OCI-M1 (cell line): ENCODE results near the gene WNT9B.

Source experiments
- DNase-seq: peaks from one replicate; lab custom pipeline; 2025; lab: John Stamatoyannopoulos, UW

Gene WNT9B

DNA sequence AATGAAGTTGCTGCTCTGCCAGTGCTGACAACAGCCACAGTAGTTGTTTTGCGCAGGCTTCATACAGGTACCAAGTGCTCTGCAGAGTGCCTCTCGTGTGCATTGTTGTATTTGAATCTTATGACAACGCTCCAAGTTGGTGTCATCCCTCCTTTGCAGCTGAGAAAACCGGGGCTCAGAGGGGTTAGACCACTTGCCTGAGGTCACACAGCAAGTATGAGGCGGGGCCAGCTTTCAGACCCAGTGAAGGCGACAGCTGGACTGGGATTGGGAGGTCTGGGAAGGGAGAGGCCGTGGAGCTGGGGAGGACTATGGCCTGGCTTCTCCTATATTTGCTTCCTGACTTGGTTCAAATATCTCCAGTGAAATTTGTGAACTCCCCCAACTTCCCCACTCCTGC, 33.2 kb downstream of the WNT9B start:
- DNase-seq, result no peak

DNA sequence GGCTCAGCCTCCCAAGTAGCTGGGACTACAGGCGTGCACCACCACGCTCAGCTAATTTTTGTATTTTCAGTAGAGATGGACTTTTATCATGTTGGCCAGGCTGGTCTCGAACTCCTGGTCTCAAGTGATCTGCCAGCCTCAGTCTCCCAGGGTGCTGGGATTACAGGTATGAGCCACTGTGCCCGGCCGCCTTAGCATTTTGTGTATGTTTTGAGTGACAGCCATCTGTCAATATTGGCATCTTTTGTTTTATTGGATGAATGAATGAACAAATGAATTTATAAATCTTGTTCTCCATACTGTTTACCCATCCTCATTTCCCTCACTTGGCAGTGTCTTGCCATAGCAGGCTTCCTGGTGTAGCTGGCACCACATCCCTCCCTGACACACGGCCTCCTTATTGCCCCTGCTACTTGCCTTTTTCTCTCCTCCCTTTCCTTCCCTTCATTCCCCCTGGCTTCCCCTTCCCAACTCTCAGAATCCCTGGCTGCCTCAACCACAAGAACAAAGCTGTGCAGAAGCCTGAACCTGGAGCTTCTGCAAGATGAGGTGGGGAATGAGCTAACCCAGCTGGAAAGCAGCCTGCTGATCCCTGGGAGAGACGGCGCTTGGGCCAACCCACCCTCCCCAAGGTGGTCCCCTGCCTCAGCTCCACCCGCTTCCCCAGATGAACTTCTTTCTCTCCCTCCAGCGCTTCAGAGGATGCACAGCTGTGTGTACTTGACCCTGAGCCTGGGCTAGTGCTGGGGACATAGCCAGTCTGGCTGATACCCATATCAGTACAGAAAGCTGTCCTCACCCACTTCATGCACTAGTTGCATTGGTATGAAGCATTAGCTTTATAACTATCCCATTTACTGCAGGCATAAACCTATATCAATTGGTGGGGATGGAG, 34.3 kb downstream of the WNT9B start:
- DNase-seq, result no peak

DNA sequence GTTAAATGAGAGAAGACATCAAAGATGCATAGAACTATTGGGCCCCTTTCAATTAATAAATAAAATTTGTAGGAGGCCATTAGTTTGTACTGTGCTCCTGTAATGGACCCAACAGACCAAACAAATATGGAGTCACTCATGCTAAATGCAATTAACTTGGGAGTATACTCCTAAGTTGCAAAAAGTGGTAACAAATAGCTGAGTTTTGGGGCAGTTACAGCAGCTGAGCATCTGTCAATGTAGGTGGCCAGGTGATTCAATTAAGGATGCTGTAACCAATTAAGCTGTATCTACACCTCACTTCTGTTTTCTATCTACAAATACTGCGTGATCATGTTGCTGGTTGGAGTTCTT, 34.9 kb downstream of the WNT9B start:
- DNase-seq, result no peak

DNA sequence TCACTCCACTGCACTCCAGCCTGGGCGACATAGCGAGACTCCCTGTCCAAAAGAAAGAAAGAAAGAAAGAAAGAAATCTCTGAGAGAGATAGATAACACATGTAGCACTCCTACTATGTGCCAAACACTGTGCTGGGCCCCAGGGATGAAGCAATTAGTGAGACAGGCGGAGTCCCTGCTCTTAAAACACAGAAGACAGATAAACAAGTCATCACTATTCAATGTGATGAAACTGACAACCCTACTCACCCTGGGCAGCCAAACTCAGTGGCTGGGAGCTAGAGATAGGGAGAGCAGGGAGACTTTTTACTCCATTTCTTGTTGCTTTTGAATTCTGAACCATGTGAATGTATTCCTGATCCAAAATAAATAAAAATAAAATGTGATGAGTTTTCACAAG, 36.3 kb downstream of the WNT9B start:
- DNase-seq, result no peak

DNA sequence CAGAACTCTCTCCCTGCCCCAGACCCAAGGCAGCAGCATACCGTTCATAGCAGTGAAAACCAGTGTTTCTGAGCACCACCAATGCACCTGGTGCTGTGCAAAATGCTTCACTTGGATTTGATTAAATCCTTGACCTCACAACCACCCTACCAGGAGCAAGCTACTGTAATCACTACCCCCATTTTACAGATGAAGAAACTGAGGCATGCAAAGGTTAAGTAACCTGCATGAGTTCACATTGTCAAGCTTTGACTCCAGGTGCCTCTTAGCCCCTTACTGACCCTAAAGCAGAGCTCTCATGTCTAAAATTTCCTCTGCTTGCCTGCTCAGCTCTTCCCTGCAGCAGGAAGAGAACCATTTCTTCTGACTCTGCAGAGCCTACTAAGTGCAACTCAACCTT, 37.3 kb downstream of the WNT9B start:
- no peak for DNase-seq

DNA sequence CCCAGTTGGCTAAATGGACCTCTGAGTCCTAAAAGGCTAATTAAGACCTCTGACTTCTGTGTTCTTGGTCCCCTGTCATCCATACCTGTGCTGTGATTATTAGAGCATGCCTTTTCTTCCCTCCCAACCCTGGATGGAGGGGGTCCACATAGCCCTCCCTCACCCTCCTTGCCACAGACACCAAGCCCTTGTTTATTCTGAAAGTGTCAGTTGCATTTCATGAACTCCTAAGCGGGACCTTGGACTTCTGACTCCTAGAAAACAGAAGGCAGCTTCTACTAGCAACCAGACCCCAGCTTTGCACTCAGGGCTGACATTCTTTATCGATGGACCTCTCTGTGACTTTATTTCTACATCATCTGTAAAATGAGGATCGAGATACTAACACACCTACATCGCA, 38.1 kb downstream of the WNT9B start:
- DNase-seq, result no peak

DNA sequence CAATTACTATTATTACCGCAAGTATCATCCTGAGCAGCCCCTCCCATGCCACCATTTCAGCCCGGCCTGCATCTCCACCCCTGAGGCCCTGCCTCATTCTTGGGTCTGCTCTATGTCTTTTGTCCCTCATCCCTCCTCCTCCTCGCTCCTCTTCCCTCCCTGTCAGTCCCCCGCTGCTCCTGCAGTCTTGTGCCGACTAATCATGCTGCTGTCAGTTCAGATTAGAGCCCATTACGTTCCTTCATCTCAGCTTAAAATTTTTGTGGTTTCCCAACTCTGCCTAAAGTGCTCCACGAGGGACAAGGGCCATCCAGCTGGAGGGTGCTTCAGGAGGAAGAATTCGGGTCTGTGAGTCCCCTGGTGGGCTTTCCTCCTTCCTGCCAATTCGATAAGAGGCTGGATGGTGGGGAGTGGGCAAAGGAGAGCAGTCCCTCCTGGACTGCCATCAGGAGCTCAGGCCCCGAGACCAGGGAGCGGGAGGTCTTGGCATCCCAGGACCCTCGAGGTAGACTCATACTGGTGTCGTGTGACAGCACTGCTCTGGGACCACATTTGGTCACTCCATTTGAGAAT, 38.7 kb downstream of the WNT9B start:
- no peak for DNase-seq

DNA sequence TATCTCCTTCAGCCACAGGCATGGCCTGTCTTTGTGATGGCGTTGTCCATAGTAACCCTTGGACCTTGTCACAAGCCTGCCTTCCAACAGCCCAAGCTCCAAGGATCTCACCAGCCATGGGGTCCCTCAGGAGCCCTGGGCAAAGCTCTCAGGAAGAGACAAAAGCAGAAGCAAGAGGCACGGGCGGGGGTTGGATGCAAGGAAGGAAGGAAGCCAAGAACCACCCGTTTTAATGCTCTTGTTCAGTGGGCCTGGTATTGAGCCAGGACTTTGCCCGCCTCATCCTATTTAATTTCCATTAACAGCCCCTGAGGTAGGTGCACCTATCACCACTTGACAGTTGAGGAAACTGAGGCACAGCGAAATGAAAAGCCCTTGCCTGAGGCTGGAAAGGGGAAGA, 39.3 kb downstream of the WNT9B start:
- no peak for DNase-seq

DNA sequence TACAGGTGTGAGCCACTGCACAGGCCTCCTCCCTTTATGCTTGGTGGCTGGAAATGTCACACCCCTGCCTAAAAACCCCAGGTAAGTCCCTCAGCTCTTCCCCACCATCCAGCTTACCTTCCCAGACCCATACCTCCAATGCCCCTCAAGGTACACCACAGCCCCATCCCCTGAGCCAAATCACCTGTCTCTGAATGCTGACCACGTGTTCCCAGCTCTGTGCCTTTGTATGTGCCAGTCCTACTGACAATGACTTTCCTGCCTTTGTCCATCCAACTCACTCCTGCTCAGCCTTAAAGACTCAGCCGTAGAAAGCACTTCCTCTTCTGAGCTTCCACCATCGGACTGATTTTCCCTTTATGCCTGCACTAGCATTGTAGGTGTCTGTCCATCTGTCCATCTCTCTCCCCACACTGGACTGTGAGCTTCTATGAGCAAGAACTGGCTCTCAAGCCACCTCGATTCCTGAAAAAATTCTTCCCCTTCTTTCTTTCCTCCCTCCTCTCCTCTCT, 40.9 kb downstream of the WNT9B start:
- no peak for DNase-seq

DNA sequence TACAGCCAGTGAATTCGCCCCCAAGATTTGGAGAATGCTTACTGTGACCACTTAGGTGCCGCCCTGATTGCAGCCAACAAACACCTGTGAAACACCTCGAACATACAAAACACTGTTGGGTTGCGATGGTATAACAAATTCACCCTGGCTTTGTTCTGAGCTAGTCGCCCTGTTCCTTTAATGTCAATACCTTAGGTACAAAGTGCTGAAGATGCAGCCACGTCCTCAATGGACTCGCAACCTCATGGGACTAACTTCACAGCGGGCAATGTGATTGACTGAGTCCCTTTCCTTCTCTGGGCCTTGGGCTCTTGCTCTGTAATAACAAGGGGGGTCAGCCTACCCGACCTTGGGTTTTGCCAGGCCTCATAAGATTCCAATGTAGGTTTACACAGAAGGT, 42.6 kb downstream of the WNT9B start:
- DNase-seq, result no peak

DNA sequence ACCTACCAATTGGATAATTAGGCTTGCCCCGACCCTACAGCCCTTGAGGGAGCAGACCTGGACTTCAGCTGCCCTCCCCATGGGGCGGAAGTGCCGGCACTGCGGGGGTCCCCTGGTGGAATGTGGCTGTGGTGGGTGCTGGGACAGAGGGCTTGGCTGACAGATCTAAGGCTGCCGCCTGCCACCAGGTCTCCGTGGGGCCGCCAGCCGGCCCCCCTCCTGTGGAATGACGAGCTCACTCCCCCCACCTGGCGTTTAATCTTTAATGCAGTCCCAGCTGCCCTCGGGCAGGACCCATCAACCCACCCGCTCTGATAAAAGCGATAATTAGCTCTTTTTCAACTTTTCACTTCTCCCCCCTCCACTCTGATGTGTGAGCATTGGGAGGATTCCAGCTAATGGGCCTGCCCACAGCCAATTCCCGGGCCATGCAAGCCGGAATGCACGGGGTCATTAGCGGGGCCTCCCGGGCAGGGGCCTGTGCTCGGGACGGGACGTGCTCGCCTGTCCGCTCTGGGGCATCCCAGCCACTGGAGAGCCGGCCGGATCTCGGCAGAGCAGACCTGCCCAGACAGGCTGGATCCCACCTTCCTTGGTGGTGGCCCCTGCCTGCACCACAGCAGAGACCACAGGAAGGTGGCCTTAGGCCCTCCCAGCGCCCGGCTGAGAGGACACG, 43.2 kb downstream of the WNT9B start:
- no peak for DNase-seq

DNA sequence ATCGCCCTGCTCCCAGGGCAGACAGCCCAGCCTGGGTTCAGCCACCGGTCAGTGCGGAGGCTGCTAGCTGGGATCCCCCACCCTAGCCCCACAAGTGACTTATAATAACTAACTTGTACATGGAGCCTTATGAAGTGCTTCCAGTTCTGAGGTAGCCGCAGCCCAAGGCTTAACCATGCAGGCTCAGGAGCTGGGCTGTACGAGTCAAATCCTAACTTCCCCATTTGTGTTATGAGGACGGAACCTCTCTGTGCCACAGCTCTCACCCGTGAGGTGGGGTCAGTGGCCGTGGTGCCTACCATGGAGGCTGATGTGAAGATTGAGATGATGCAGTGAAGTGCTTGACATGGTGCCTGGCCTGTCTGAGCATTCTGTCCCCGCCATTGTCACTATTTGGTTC, 43.8 kb downstream of the WNT9B start:
- no peak for DNase-seq

DNA sequence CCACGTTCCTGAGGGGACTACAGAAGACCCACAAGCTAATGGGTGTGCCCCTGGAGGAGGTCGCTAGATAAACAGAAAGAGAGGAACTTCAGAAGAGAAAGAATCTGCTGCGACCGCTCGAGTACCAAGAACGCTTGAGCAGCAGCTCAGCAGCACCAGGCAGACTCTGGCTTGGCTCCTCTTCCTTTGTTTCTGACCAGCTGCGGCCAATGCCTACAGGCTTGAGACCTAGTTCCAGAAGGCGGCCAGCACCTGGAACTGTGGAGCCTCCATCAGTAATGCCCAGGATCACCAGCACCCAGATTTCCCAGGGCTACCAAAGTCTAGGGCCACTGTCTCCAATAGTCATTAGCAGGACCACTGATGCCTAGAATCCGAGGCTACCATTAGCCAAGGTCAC, 45.6 kb downstream of the WNT9B start:
- DNase-seq, result no peak

DNA sequence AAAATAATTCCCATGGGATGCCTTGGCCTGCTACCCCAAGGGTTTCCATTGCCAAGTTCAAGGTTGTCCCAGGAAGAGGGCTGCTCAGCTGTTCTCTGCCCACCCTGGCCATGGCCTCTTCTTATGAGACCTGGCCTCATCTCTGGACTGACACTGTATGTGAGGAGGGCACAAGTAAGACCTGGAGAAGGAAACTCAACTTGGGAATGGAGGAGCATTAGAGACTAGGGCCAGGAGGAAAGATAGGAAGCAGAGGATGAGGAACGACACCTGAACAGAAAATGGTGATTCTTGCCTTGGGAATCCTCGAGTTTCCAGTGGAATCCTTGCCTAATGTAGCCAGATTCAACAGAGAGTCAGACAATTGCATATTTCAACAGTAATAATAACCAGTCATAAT, 47.0 kb downstream of the WNT9B start:
- DNase-seq, result no peak

DNA sequence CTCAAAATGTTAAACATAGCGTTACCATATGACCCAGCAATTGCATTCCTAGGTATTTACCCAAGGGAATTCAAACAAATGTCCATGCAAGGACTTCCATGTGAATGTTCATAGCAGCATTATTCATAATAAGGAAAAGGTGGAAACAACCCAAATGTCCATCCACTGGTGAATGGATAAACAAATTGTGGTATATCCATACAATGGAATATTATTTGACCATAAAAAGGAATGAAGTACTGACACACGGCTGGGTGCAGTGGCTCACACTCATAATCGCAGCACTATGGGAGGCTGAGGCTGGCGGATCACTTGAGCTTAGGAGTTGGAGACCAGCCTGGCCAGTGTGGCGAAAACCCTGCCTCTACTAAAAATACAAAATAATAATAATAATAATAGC, 47.5 kb downstream of the WNT9B start:
- no peak for DNase-seq

DNA sequence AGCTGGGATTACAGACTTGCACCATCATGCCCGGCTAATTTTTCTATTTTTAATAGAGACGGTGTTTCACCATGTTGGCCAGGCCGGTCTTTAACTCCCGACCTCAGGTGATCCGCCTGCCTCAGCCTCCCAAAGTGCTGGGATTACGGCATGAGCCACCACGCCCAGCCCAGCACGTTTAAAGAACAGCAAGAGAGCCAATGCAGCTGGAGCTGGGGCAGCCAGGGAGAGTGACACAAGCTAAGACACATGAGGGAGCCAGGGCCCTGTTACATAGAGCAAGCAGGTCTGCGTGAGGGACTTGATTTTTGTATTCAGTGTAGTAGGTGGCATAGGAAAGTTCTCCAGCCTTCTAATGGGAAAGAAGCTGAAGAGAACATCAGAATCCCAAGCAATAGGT, 49.9 kb downstream of the WNT9B start:
- no peak for DNase-seq

DNA sequence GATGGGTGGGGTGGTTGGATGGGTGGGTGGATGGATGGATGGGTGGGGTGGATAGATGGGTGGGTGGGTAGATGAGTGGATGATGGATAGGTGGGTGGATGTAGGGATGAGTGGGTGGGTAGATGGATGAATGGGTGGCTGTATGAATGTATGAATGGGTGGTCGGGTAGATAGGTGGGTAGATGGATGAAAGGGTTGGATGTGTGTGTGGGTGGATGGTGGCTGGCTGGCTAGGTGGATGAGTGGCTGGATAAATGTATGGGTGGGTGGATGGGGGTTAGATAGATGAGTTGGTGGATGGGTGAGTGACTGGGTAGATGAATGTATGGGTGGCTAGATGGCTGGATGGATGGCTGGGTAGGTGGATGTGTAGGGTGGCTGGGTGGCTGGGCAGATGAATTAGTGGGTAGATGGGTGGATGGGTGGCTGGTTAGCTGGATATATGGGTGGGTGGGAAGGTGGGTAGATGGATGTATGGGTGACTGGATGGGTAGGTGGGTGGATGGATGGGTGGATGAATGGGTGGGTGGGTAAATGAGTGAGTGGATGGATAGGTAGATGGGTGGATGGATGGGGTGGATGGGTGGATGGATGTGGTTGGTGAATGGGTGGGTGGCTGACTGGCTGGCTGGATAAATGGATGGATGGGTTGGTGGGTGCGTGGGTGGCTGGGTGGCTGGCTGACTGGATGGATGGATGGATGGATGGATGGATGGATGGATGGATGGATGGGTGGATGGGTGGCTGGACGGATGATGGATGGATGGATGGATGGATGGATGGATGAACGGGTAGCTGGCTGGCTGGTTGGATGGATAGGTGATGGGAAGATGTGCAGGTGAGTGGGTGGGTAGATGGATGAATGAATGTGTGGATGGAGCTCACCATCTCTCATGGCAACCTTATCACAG, 52.6 kb downstream of the WNT9B start:
- DNase-seq, result no peak

DNA sequence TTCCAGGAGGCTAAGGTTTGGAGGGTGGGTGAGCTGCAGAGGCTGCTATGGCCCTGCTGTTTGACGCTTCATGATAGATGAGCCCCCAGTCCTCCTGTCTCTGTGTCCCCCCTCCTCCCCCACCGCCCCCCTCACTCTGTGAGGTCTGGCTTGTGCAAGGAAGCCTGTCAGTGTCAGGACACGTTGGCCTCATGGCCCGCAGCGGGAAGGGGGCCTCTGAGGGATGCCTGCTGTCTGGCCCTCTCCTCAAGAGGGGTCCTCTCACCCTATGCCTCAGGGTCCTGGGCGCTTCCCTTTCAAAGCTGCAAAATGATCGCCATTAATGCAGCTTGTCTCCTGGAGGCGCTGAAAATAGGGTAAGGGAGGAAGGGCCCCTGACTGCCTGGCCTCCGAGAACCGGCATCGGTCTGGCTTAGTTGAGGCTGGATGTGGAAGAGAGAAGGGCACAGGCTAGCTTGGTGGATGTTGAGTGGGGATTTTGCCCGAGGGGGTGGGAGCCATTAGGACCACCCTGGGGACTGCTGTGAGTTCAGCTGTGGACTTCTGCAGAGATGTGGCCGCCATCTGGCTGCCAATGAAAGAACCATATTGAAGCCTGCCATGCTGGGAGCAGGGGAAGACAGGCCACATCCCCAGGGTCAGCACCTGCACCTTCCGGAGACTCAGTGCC, 56.8 kb downstream of the WNT9B start:
- DNase-seq, result no peak

DNA sequence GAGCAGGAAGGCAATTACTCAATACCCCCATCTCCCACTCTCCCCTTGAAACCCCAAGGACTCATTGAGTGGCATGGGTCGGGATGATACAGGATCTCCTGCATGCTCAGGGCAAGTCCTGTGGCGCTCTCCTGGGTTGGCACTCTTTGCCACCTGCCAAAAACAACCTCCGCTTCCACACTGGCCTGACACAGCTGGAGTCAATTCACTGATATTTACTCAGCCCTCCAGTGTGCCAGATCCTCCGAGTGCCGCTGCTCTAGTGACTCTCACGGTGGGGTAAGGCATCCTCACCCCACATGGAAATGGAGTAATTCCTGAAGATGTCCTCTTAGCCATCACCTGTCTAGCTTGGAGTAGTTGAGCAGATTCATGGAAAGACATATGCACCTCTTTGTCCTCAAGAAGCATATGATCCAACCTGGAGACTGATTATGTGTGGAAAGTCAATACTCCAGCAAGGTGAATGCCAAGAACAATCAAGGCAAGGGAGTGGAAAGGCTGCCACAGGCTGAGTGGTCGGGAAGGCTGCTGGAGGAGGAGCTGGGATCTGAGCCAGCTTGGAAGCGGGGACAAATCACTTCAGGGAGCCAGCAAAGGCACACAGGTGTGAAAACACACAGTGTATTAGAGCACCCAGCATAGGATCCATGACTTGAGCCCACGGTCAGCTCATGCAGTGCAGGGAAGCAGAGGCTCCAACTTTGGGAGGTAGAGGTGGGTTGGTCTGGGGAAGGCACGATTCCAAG, 59.0 kb downstream of the WNT9B start:
- DNase-seq, result no peak

DNA sequence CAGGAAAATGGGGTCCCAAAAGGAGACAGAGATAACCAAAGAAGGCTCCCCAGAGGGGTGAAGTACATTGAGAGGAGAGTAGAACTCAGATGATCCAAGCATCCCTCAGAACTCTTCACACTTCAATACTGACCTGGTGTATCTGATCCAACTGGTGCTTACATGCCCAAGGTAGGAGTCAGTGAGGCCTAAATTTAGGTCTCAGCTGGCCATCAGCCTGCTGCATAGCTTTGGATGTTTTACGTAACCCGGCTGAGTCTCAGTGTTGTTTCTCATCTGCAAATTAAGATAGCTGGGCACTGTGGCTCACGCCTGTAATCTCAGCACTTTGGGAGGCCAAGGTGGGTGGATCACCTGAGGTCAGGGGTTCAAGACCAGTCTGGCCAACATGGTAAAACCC, 59.9 kb downstream of the WNT9B start:
- no peak for DNase-seq

DNA sequence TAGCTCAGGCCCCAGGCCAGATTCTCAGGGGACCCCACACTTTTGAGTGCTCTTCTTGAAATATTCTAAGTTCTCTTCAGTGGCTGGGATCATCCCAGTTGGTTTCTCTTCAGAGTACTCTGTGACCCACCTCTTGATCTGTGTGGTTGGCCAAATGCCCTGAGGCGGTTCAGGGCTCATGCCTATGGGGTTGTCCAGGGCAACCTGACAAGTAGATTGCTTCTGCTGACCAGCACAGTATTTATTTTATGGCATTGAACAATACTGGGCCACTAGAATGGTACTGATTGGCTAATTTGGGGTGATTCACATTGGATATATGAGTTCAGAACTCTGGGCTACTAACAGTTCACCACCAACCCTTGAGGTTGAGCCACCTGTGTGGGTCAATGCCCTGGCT, 64.2 kb downstream of the WNT9B start:
- DNase-seq, result no peak
